AG08395 (cell line): Measurements from ENCODE around the gene ACSF3.

Experiments used
- DNase-seq: peaks from one replicate; pipeline ENCODE4 v3.0.0; 2012; ENCODE audit warnings: mixed read lengths, low spot score

ACSF3 gene

GRCh38 chr16:89201439-89202377 is 108.1 kb downstream of the ACSF3 start:
- DNase-seq = peak; percentile 78

- no peak for DNase-seq
Measured at GRCh38 chr16:89202422-89203215, 109.0 kb downstream of the ACSF3 start.
